Measurements from ENCODE around the gene ALOXE3.

Gene ALOXE3

GRCh38 chr17:8141741-8142140 lies 23.4 kb upstream of the ALOXE3 start:
- no peak for DNase-seq

GRCh38 chr17:8141045-8141444 lies 22.7 kb upstream of the ALOXE3 start:
- DNase-seq = no peak

GRCh38 chr17:8140065-8141029 lies 22.0 kb upstream of the ALOXE3 start:
- no peak for DNase-seq

- DNase-seq = peak; percentile 95
These were observed 20.5 kb upstream of the ALOXE3 start for GRCh38 chr17:8138672-8139371.

GRCh38 chr17:8138374-8138671 lies 20.0 kb upstream of the ALOXE3 start:
- no peak for DNase-seq

- DNase-seq = no peak
These were observed 19.5 kb upstream of the ALOXE3 start for GRCh38 chr17:8137645-8138373.

- no peak for DNase-seq
These were observed 15.6 kb upstream of the ALOXE3 start for GRCh38 chr17:8133941-8134340.

- DNase-seq = no peak
These were observed 15.1 kb upstream of the ALOXE3 start for GRCh38 chr17:8133399-8133798.

- DNase-seq = no peak
These were observed 13.6 kb upstream of the ALOXE3 start for GRCh38 chr17:8131844-8132441.

- no peak for DNase-seq
These were observed 9.9 kb upstream of the ALOXE3 start for GRCh38 chr17:8128125-8128784.

GRCh38 chr17:8126491-8127066 lies 8.3 kb upstream of the ALOXE3 start:
- DNase-seq = peak; percentile 41

- DNase-seq = no peak
These were observed 7.7 kb upstream of the ALOXE3 start for GRCh38 chr17:8125947-8126490.

- peak; percentile 83 for DNase-seq
These were observed 7.0 kb upstream of the ALOXE3 start for GRCh38 chr17:8125154-8125946.

- peak; percentile 41 for DNase-seq
These were observed 6.2 kb upstream of the ALOXE3 start for GRCh38 chr17:8124350-8125153.

- no peak for DNase-seq
These were observed 5.5 kb upstream of the ALOXE3 start, which contains the start of gene HES7 for GRCh38 chr17:8123695-8124349. Gene HES7 (minus strand): TSS chr17:8124106. CDS start chr17:8124084, 22 bp downstream.

- DNase-seq = peak; percentile 62
These were observed 4.8 kb upstream of the ALOXE3 start for GRCh38 chr17:8122924-8123694.

- no peak for DNase-seq
These were observed 4.2 kb upstream of the ALOXE3 start for GRCh38 chr17:8122422-8122923.

GRCh38 chr17:8121681-8122421 lies 3.5 kb upstream of the ALOXE3 start:
- DNase-seq = peak; percentile 55
